Measurements from ENCODE around the gene GPS1. TPM values are rescaled to one million over a fixed set of nuclear protein-coding genes. Genes with fewer than 3 reads are reported as not detected.

The GPS1 gene
- total RNA-seq (2022; extraction: Qiagen RNA extraction), result 108 to 148 TPM (median 138 TPM) in 5 replicates

DNA sequence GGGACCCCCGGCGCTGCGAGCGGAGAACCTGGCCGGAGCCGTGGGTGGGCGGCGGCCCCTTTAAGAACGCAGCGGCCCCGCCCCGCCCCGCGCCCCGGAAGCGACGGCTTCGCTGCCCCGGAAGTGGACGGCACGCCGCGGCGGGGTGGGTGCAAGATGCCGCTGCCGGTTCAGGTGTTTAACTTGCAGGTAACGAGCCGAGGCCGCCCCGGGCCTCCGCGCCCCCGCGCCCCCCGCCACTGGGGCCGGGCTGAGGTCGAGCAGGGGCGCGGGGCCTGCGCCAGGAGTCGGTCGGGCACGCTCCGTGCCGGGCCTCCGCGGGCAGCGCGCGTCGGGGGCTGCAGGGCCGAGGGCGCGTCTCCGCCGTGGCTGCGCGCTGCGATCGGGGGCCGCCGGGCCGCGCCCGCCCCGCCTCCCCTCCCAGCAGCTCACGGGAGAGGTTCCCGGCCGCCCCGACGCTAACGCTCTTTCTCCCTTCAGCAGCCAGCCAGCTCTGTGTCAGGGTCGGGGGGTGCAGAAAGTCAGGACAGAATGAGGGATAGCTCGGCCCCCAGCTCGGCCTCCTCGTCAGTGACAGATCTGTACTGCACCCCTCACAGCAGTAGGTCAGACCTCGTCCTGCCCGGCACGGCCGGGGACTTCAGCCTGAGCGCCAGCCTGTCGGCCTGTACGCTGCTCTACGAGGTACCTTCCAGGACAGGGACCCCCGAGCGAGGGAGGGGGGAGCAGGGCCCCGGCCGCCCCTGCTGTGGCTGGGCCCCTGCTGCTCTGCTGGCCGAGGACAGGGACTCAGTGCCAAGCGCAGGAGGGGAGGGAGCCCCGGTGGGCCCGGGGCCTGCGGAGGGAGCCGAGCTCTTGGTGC is at the start of gene GPS1, which contains the start of gene RFNG:
Gene GPS1, plus strand, starts transcription at position 123 of the 862 bp plus-strand sequence. Its CDS starts 34 bp downstream, at position 157.
Gene RFNG, minus strand, starts transcription at position 36 of the 862 bp plus-strand sequence. CDS start 45 bp downstream, outside the sequence.

GRCh38 chr17:82022310-82022980 is 29.3 kb upstream of the GPS1 start, which contains the start of gene CENPX:
Gene CENPX, minus strand, starts transcription at chr17:82022878. Its CDS starts 17 bp downstream, at chr17:82022861.

DNA sequence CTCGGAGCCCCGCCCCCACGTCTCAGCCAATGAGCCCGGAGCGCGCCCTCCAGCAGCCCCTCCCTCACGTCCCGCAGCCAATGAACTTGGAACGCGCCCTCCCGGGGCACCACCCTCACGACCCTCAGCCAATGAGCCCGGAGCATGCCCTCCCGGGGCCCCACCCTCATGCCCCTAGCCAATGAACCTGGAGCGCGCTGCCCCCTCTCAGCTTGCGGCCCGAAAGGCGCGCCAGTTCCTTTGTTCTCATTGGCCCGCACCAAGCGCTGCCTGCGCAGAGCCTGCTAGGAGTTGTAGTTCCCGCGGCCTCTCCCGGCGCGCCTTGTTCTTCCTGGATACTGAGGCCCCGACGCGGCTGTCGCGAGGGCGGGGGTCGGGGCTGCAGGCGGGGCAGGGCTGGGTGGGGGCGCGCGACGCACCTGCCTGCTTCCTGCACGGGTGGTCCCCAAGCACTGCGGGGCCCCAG is 28.7 kb upstream of the GPS1 start, which contains the start of gene LRRC45:
Gene LRRC45, plus strand, starts transcription at position 325 of the 466 bp plus-strand sequence. CDS start 339 bp downstream, outside the sequence.

GRCh38 chr17:82031303-82031884 is 20.3 kb upstream of the GPS1 start, which contains the start of gene RAC3:
Gene RAC3, plus strand, starts transcription at chr17:82031678. Its CDS starts 84 bp downstream, at chr17:82031762.

DNA sequence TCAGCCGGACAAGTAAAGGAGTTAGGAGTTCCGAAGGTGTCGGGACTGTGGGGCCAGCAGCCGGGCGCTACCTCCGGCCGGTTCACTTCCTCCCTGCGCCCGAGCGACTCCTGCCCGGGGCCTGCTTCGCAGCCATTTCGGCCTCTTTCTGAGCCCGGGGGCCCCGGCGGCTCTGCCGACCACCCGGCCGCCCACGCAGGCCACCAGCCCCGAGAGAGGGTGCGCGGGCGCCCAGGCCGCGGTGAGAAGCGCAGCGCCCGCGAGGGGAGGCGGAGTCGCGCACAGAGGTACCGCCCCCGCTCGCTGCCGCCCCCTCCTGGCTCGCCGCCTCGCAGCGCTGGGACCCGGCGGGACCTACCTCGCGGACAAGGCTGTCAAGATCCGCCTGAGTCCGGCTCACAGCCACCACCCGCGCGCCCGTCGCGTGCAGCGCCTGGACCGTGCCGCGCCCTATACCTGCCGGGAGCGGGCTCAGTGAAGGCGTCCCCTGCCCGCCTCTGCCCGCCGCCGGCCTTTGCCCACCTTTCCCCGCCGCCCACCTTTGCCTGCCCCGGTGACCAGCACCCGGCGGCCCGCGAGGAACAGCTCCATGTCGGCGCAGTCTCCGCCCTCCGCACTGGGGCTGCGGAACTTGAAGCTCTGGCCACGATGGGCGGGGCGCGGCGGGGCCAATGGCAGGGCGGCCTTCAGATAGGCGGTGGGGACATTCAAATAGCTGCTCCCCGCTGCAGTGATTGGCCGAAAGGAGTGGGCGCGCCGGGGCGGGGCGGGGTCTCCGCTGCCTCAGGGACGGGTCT is 14.4 kb upstream of the GPS1 start, which contains the start of gene DCXR:
Gene DCXR, minus strand, starts transcription at position 606 of the 797 bp plus-strand sequence. Its CDS starts 15 bp downstream, at position 591.

DNA sequence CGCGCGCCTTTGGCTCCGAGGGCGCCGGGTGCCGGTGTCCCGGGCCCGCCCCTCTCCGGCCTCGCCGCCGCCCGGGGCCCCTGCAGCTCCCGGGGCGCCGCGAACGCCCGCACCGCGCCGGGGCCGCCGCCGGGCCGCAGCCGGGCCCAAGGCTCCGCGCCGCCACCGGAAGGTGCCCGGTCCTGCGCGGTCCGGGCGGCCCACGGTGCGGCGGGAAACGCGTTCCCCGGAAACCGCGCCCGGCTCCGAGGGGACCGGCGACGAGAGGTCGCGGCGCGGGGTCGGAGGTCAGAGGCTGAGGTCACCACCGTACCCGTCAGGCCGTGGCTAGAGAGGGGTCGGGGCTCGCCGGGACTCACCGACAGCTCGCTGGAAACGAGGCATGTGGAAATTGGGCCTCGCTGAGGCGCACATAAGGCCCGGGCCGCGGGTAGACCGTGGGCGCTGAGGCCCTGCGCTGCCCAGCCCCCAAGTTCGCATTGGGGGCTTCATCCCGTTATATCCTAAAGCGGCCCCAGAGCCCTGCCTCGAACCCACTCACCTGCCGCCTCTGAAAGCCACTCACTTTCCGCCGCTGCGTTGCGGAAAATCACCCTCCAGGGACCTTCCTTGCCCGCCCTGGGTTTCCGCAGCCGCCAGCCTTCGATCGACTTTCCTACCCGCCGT is 14.1 kb downstream of the GPS1 start, which contains the start of gene DUS1L:
Gene DUS1L, minus strand, starts transcription at position 167 of the 666 bp plus-strand sequence. CDS start 745 bp downstream, outside the sequence.

GRCh38 chr17:82098169-82098938 is 46.7 kb downstream of the GPS1 start, which contains the start of gene FASN:
Gene FASN, minus strand, starts transcription at chr17:82098236. Its CDS starts 1,791 bp downstream, at chr17:82096445.

Other genes starting within 250 kb of the GPS1 start
- 0.14 to 0.55 TPM (median 0.34 TPM) in 5 replicates for gene GCGR, start 247.7 kb upstream of the GPS1 start, total RNA-seq (2022; extraction: Qiagen RNA extraction)
- gene MCRIP1, start 218.6 kb upstream of the GPS1 start, total RNA-seq (2022; extraction: Qiagen RNA extraction), result 79.5 to 107 TPM (median 101 TPM) in 5 replicates
- gene PPP1R27, start 216.8 kb upstream of the GPS1 start, total RNA-seq (2022; extraction: Qiagen RNA extraction), result 0.08 to 0.35 TPM (median 0.18 TPM) in 5 replicates
- gene P4HB, start 191.4 kb upstream of the GPS1 start, total RNA-seq (2022; extraction: Qiagen RNA extraction), result 673 to 727 TPM (median 692 TPM) in 5 replicates
- gene ARHGDIA, start 180.6 kb upstream of the GPS1 start, total RNA-seq (2022; extraction: Qiagen RNA extraction), result 592 to 701 TPM (median 654 TPM) in 5 replicates
- 167 to 248 TPM (median 232 TPM) in 5 replicates for gene ALYREF, start 160.3 kb upstream of the GPS1 start, total RNA-seq (2022; extraction: Qiagen RNA extraction)
- 185 to 310 TPM (median 289 TPM) in 5 replicates for gene ANAPC11, start 160.2 kb upstream of the GPS1 start, total RNA-seq (2022; extraction: Qiagen RNA extraction)
- gene NPB, start 149.7 kb upstream of the GPS1 start, total RNA-seq (2022; extraction: Qiagen RNA extraction), result 0.33 to 0.67 TPM (median 0.49 TPM) in 5 replicates
- 14.1 to 18.1 TPM (median 16.6 TPM) in 5 replicates for gene PCYT2, start 140.5 kb upstream of the GPS1 start, total RNA-seq (2022; extraction: Qiagen RNA extraction)
- gene SIRT7, start 133.7 kb upstream of the GPS1 start, total RNA-seq (2022; extraction: Qiagen RNA extraction), result 27.2 to 45.6 TPM (median 41.6 TPM) in 5 replicates
- 23.3 to 32.3 TPM (median 28.5 TPM) in 5 replicates for gene MAFG, start 124.2 kb upstream of the GPS1 start, total RNA-seq (2022; extraction: Qiagen RNA extraction)
- gene PYCR1, start 114.6 kb upstream of the GPS1 start, total RNA-seq (2022; extraction: Qiagen RNA extraction), result 68.3 to 88.4 TPM (median 85.4 TPM) in 5 replicates
- gene MYADML2, start 104.7 kb upstream of the GPS1 start, total RNA-seq (2022; extraction: Qiagen RNA extraction), result not detected in 5 replicates
- 0.18 to 0.55 TPM (median 0.34 TPM) in 5 replicates for gene NOTUM, start 90.7 kb upstream of the GPS1 start, total RNA-seq (2022; extraction: Qiagen RNA extraction)
- 20.1 to 29.2 TPM (median 26.5 TPM) in 5 replicates for gene ASPSCR1, start 74.3 kb upstream of the GPS1 start, total RNA-seq (2022; extraction: Qiagen RNA extraction)
- gene CENPX, start 29.0 kb upstream of the GPS1 start, total RNA-seq (2022; extraction: Qiagen RNA extraction), result 135 to 206 TPM (median 183 TPM) in 5 replicates
- 8.9 to 17.5 TPM (median 12.8 TPM) in 5 replicates for gene LRRC45, start 28.6 kb upstream of the GPS1 start, total RNA-seq (2022; extraction: Qiagen RNA extraction)
- 24.9 to 43.1 TPM (median 39.9 TPM) in 5 replicates for gene RAC3, start 20.2 kb upstream of the GPS1 start, total RNA-seq (2022; extraction: Qiagen RNA extraction)
- 65.2 to 110 TPM (median 102 TPM) in 5 replicates for gene DCXR, start 14.2 kb upstream of the GPS1 start, total RNA-seq (2022; extraction: Qiagen RNA extraction)
- 16.5 to 26.6 TPM (median 25.1 TPM) in 5 replicates for gene RFNG, start 87 bp upstream of the GPS1 start, total RNA-seq (2022; extraction: Qiagen RNA extraction)
- gene DUS1L, start 13.9 kb downstream of the GPS1 start, total RNA-seq (2022; extraction: Qiagen RNA extraction), result 73.5 to 153 TPM (median 133 TPM) in 5 replicates
- gene FASN, start 46.3 kb downstream of the GPS1 start, total RNA-seq (2022; extraction: Qiagen RNA extraction), result 112 to 154 TPM (median 145 TPM) in 5 replicates
- 15.5 to 29.5 TPM (median 28.3 TPM) in 5 replicates for gene CCDC57, start 160.9 kb downstream of the GPS1 start, total RNA-seq (2022; extraction: Qiagen RNA extraction)
- gene SLC16A3, start 177.1 kb downstream of the GPS1 start, total RNA-seq (2022; extraction: Qiagen RNA extraction), result 134 to 178 TPM (median 170 TPM) in 5 replicates
- gene CSNK1D, start 221.8 kb downstream of the GPS1 start, total RNA-seq (2022; extraction: Qiagen RNA extraction), result 205 to 236 TPM (median 234 TPM) in 5 replicates

Measured in A549 treated with AZD2906 at 1 μM for 4 hours (cell line).